K562 (cell line): ENCODE measurements around the gene SLC25A48. TPM values are rescaled to one million over a fixed set of nuclear protein-coding genes. Genes with fewer than 3 reads are reported as not detected.

Source experiments
- ATAC-seq: fragments of 200-7000 bp; cut with Tn5 transposase; 3 replicates; pipeline ENCODE4 v1.9.1; 2020; ENCODE audit warnings: moderate library complexity
- BruUV-seq: library from RNA; stranded (reverse); fragments of 400-500 nt; replicated peaks from 2 replicates; lab custom pipeline; 2021; lab: Mats Ljungman, UMichigan
- CTCF ChIA-PET: fragments of 300-600 bp; formaldehyde crosslinking; extraction: SDS; loops from one replicate; lab custom pipeline; 2021; ENCODE audit warnings: low intra/inter-chr PET ratio; lab: Yijun Ruan, JAX
- POLR2A ChIA-PET: fragments of 300-600, 350-650 bp; sonication (Branson Sonifier 250); formaldehyde crosslinking; extraction: SDS; loops from one replicate; lab custom pipeline; 2021; ENCODE audit warnings: antibody characterized with exemption, inconsistent platforms; lab: Yijun Ruan, JAX
- DNase-seq, 4 experiments: peaks; one replicate each; pipeline versions ENCODE4 v3.0.0 to v3.0.0-alpha.2; 2011 to 2018; ENCODE audit warnings: low spot score in 3 of 4, mixed read lengths in 3 of 4; ENCODE audit errors: extremely low read depth in 1 of 4
- FAIRE-seq: peaks from 2 replicates; lab custom pipeline; 2011; peaks lifted over from hg19 to GRCh38; lab: Jason Lieb, UNC
- H2AFZ ChIP-seq: 2 replicates; pipeline ENCODE4 v1.6.0; 2011; ENCODE audit warnings: low read depth, low read length, control low read depth, inconsistent platforms
- H3K27ac ChIP-seq: fragments of 200-600 bp; 3 replicates; pipeline ENCODE4 v1.8.0; 2011; ENCODE audit warnings: low read depth, mild to moderate bottlenecking, control low read depth, inconsistent platforms, low read length, moderate library complexity, mixed read lengths; ENCODE audit errors: extremely low read depth
- H3K27me3 ChIP-seq, 2 experiments: fragments of 300-600 bp in 1 of 2; 2 replicates in 1 of 2; 3 replicates in 1 of 2; pipeline versions ENCODE4 v1.6.0 to v1.8.0; 2011; ENCODE audit warnings: inconsistent platforms in 2 of 2, low read length in 2 of 2, mild to moderate bottlenecking in 1 of 2, mixed read lengths in 1 of 2, moderate library complexity in 1 of 2; ENCODE audit not compliant: control insufficient read depth in 2 of 2, insufficient read depth in 2 of 2
- H3K36me3 ChIP-seq: fragments of 300-600 bp; 3 replicates; pipeline ENCODE4 v1.8.0; 2011; ENCODE audit warnings: mild to moderate bottlenecking, low read length, inconsistent platforms; ENCODE audit not compliant: control insufficient read depth, insufficient read depth
- H3K4me1 ChIP-seq, 2 experiments: fragments of 200-600 bp in 1 of 2; replicated peaks in 1 of 2; 2 replicates in 1 of 2; 3 replicates in 1 of 2; pipeline versions ENCODE4 v1.5.1 to v1.8.0; 2011; ENCODE audit warnings: inconsistent platforms in 2 of 2, low read length in 2 of 2, mild to moderate bottlenecking in 1 of 2, mixed read lengths in 1 of 2, moderate library complexity in 1 of 2; ENCODE audit not compliant: control insufficient read depth in 2 of 2, insufficient read depth in 2 of 2
- H3K4me2 ChIP-seq: 2 replicates; pipeline ENCODE4 v1.6.1; 2011; ENCODE audit warnings: low read length, control low read depth, inconsistent platforms, mixed read lengths; ENCODE audit not compliant: insufficient read depth
- H3K4me3 ChIP-seq: fragments of 200-600 bp; sonication (generic), shearing (Covaris generic); 2 replicates; pipeline ENCODE4 v1.5.1; 2016; ENCODE audit warnings: control low read depth, inconsistent platforms
- H3K79me2 ChIP-seq: fragments of 200-600 bp; 3 replicates; pipeline ENCODE4 v1.8.0; 2011; ENCODE audit warnings: low read length, inconsistent platforms; ENCODE audit not compliant: control insufficient read depth, insufficient read depth
- H3K9ac ChIP-seq, 2 experiments: 2 replicates each; pipeline versions ENCODE4 v1.6.0 to v1.6.1; 2011; ENCODE audit warnings: low read depth in 2 of 2, low read length in 2 of 2, control low read depth in 1 of 2, inconsistent platforms in 1 of 2, mild to moderate bottlenecking in 1 of 2, mixed read lengths in 1 of 2; ENCODE audit not compliant: insufficient read depth in 1 of 2
- H3K9me1 ChIP-seq: one replicate; pipeline ENCODE4 v1.6.0; 2011; ENCODE audit warnings: inconsistent platforms, mild to moderate bottlenecking, low read length, moderate library complexity; ENCODE audit not compliant: control insufficient read depth, insufficient read depth
- H3K9me3 ChIP-seq: replicated peaks from 2 replicates; pipeline ENCODE4 v1.5.1; 2011; ENCODE audit warnings: low read depth, low read length, inconsistent platforms; ENCODE audit not compliant: control insufficient read depth, insufficient read depth
- H4K20me1 ChIP-seq: replicated peaks from 2 replicates; pipeline ENCODE4 v1.6.1; 2011; ENCODE audit warnings: low read length, inconsistent platforms, mixed read lengths; ENCODE audit not compliant: control insufficient read depth, insufficient read depth
- BRD4 ChIP-seq: fragments of 200-600 bp; sonication (generic); IDR thresholded peaks from 2 replicates; pipeline ENCODE4 v1.6.1; 2017; ENCODE audit warnings: inconsistent platforms
- CBX3 ChIP-seq, 2 experiments: IDR thresholded peaks; 1 replicate in 1 of 2; 2 replicates in 1 of 2; pipeline ENCODE4 v1.6.1; 2012; ENCODE audit warnings: inconsistent platforms in 2 of 2, low read length in 2 of 2, borderline replicate concordance in 1 of 2, control low read depth in 1 of 2
- HDAC8 ChIP-seq: fragments of 450-650 bp; IDR thresholded peaks from 2 replicates; pipeline ENCODE4 v1.6.1; 2016; ENCODE audit warnings: mild to moderate bottlenecking, missing genetic modification characterization, moderate library complexity, missing compliant biosample characterization
- HDGF ChIP-seq: fragments of 450-650 bp; IDR thresholded peaks from 2 replicates; pipeline ENCODE4 v1.6.1; 2016
- HNRNPK ChIP-seq: fragments of 200-400 bp; formaldehyde crosslinking; IDR thresholded peaks from one replicate; pipeline ENCODE4 v1.6.1; 2018; ENCODE audit warnings: mild to moderate bottlenecking, low read depth, low read length; ENCODE audit not compliant: poor library complexity, severe bottlenecking
- JUND ChIP-seq, 2 experiments: IDR thresholded peaks; 2 replicates in 1 of 2; 3 replicates in 1 of 2; pipeline ENCODE4 v1.6.1; 2011; ENCODE audit warnings: borderline replicate concordance in 2 of 2, low read depth in 2 of 2, low read length in 2 of 2, improper control_type of control experiment in 1 of 2, missing biosample characterization in 1 of 2, missing genetic modification characterization in 1 of 2, missing genetic modification reagents in 1 of 2
- NELFE ChIP-seq: IDR thresholded peaks from 2 replicates; pipeline ENCODE4 v1.6.1; 2011; ENCODE audit warnings: mild to moderate bottlenecking; ENCODE audit not compliant: insufficient read depth, insufficient read length
- NRF1 ChIP-seq, 2 experiments: fragments of 450-650 bp; IDR thresholded peaks in 1 of 2; conservative IDR thresholded peaks in 1 of 2; 2 replicates each; pipeline ENCODE4 v1.6.1; 2014; ENCODE audit warnings: mild to moderate bottlenecking in 2 of 2
- RCOR1 ChIP-seq, 2 experiments: IDR thresholded peaks; 2 replicates each; pipeline ENCODE4 v1.6.1; 2012; ENCODE audit warnings: low read depth in 2 of 2, low read length in 2 of 2, borderline replicate concordance in 1 of 2, improper control_type of control experiment in 1 of 2
- SAFB2 ChIP-seq: fragments of 200-400 bp; formaldehyde crosslinking; IDR thresholded peaks from 2 replicates; pipeline ENCODE4 v1.6.1; 2018; ENCODE audit warnings: borderline replicate concordance, low read length, low read depth, moderate library complexity; ENCODE audit not compliant: severe bottlenecking
- SLC30A9 ChIP-seq: fragments of 250-450 bp; sonication (Bioruptor Pico); IDR thresholded peaks from 2 replicates; pipeline ENCODE4 v1.8.0; 2022; ENCODE audit warnings: mild to moderate bottlenecking, moderate library complexity
- STAT5A ChIP-seq: IDR thresholded peaks from 2 replicates; pipeline ENCODE4 v1.6.1; 2012; ENCODE audit warnings: low read length, inconsistent platforms, borderline replicate concordance
- ZBTB26 ChIP-seq: fragments of 450-650 bp; formaldehyde crosslinking; IDR thresholded peaks from 2 replicates; pipeline ENCODE4 v1.4.0; 2022; ENCODE audit warnings: missing genetic modification characterization
- ZBTB7A ChIP-seq: IDR thresholded peaks from 2 replicates; pipeline ENCODE4 v1.6.1; 2011; ENCODE audit warnings: low read depth, mild to moderate bottlenecking, low read length, moderate library complexity, borderline replicate concordance; ENCODE audit not compliant: control insufficient read depth
- ZKSCAN3 ChIP-seq: fragments of 250-450 bp; sonication (Bioruptor Pico); IDR thresholded peaks from 2 replicates; pipeline ENCODE4 v1.4.0; 2020
- ZNF239 ChIP-seq: fragments of 250-450 bp; sonication (Bioruptor Pico); IDR thresholded peaks from 2 replicates; pipeline ENCODE4 v1.4.0; 2020; ENCODE audit warnings: mild to moderate bottlenecking
- ZNF274 ChIP-seq: IDR thresholded peaks from 2 replicates; pipeline ENCODE4 v1.6.1; 2011; ENCODE audit warnings: low read depth, mild to moderate bottlenecking, low read length, moderate library complexity, borderline replicate concordance
- WGBS: fragments of 100-300 bp; shearing (Covaris generic); methylation state at CpG from one replicate; pipeline ENCODE4 v1.1.6; 2016; ENCODE audit warnings: low coverage, mixed read lengths; ENCODE audit not compliant: insufficient coverage; ENCODE audit errors: missing lambda C conversion rate; 5-methylcytosine and 5-hydroxymethylcytosine counted together
- in situ Hi-C: fragments of 300-500 bp; cut with MboI; formaldehyde crosslinking; loops from 4 replicates; pipeline ENCODE4 v1.15.0; 2018; ENCODE audit warnings: inconsistent platforms, mixed read lengths
- intact Hi-C: fragments of 100-400 bp; cut with micrococcal nuclease; formaldehyde crosslinking; loops from 2 replicates; pipeline ENCODE4 v1.14.2; 2022
- polyA plus RNA-seq, 8 experiments: library from polyadenylated mRNA; depleted of rRNA in 4 of 8; stranded (reverse) in 5 of 8; unstranded in 3 of 8; fragments of >200 nt; fragmentation: Nextera tagmentation in 2 of 8; fragmentation: Illumina TruSeq in 1 of 8; extraction: Ambion mirVana in 2 of 8; extraction: Trizol in 1 of 8; gene quantifications; 2 replicates each; pipeline versions ENCODE4 v1.2.1 to v1.2.3, GENCODE V29; 2011 to 2014; ENCODE audit warnings: inconsistent platforms in 1 of 8, missing spikeins in 1 of 8
- total RNA-seq, 7 experiments: library from RNA; depleted of rRNA in 6 of 7; stranded (reverse); fragments of >200 nt in 6 of 7; fragmentation: Illumina TruSeq in 2 of 7; extraction: Trizol in 2 of 7; gene quantifications; 2 replicates each; pipeline versions ENCODE4 v1.2.1 to v1.2.3, GENCODE V29; 2011 to 2021; ENCODE audit warnings: low replicate concordance in 1 of 7

SLC25A48 gene
- total and polyA plus RNA-seq, 9 of the 15 experiments (the other 6 are each of a cell fraction or from before 2014, with no cell fraction given): 0.08 to 0.35 (median 0.23) TPM; not detected in 1

GRCh38 chr5:135834639-135835529, at the start of gene SLC25A48 (continued):
- TF ChIP-seq JUND (IDR thresholded peaks at IDR 0.05; ENCODE audit: borderline replicate concordance, low read depth, low read length): no peak
- TF ChIP-seq JUND (tag; IDR thresholded peaks at IDR 0.05; ENCODE audit: borderline replicate concordance, low read depth, low read length): no peak
- peak in 1 of 2 experiments; percentile 32; a peak in 2 of 4 replicates for TF ChIP-seq NRF1 (conservative IDR thresholded peaks at IDR 0.05 in 1 of 2, IDR thresholded peaks at IDR 0.05 in 1 of 2)

GRCh38 chr5:135800656-135801055, 33.8 kb upstream of the SLC25A48 start:
- 2% methylated on average over 10 of the region's 10 CpGs for WGBS
- DNase-seq (no peak), ATAC-seq (no peak), FAIRE-seq (no peak)
- Histone ChIP-seq H4K20me1 (no peaks in the 10 kb centered on the region), H3K36me3 (no peaks in the 10 kb centered on the region), H3K9me3 (no peaks in the 10 kb centered on the region), H3K79me2 (no peaks in the 10 kb centered on the region), H3K4me3 (no peak overlapping the region), H3K9ac (no peak overlapping the region), H3K27me3 (peaks cover 0 to 2% of the 10 kb centered on the region in 2 experiments; a peak in 2 of 5 replicates), H3K4me2 (no peak overlapping the region), H3K4me1 (no peaks in the 10 kb centered on the region), H2AFZ (no peak overlapping the region), H3K27ac (no peak overlapping the region), H3K9me1 (no peaks in the 10 kb centered on the region)
- in situ Hi-C loops: no loop called here
- BruUV-seq: no TSS peak
- POLR2A ChIA-PET: no interaction called here
- CTCF ChIA-PET: no interaction called here
- intact Hi-C loops: no loop called here
- TF ChIP-seq BRD4 (no peak), ZKSCAN3 (no peak), ZNF239 (CRISPR knock-in tag) (no peak), NELFE (no peak), ZBTB26 (CRISPR knock-in tag) (no peak), HDGF (no peak), ZBTB7A (no peak), JUND (IDR thresholded peaks at IDR 0.05; ENCODE audit: borderline replicate concordance, low read depth, low read length) (no peak), JUND (tag; IDR thresholded peaks at IDR 0.05; ENCODE audit: borderline replicate concordance, low read depth, low read length) (no peak), CBX3 (IDR thresholded peaks at IDR 0.05; ENCODE audit: borderline replicate concordance in 1 of 2, low read length in 2 of 2) (no peak), SLC30A9 (CRISPR knock-in tag) (no peak), STAT5A (no peak), SAFB2 (no peak), ZNF274 (no peak), RCOR1 (IDR thresholded peaks at IDR 0.05; ENCODE audit: borderline replicate concordance in 1 of 2, low read depth in 2 of 2, low read length in 2 of 2) (no peak), HNRNPK (no peak), HDAC8 (no peak)
